Neuronal stem cell (in vitro differentiated cells): ENCODE results near the gene GRIP1.
A peak's percentile ranks its signal among the peaks of the same experiment; 100 is the strongest.

ENCODE experiments used
- DNase-seq: peaks from one replicate; pipeline ENCODE4 v3.0.0-alpha.2; 2013; ENCODE audit warnings: low spot score
- H2AFZ ChIP-seq: one replicate; pipeline ENCODE4 v1.6.1; 2013; ENCODE audit warnings: mild to moderate bottlenecking, low read length, inconsistent platforms
- H2AK5ac ChIP-seq: 2 replicates; pipeline ENCODE4 v1.6.1; 2013; ENCODE audit warnings: low read depth, mild to moderate bottlenecking, inconsistent platforms, low read length, moderate library complexity, mixed read lengths
- H2BK120ac ChIP-seq: 2 replicates; pipeline ENCODE4 v1.6.1; 2013; ENCODE audit warnings: low read depth, mild to moderate bottlenecking, inconsistent platforms, low read length, moderate library complexity, mixed read lengths
- H2BK12ac ChIP-seq: one replicate; pipeline ENCODE4 v1.6.1; 2013; ENCODE audit warnings: low read length, inconsistent platforms
- H2BK15ac ChIP-seq: 2 replicates; pipeline ENCODE4 v1.6.1; 2013; ENCODE audit warnings: mild to moderate bottlenecking, low read length, inconsistent platforms, mixed read lengths
- H2BK5ac ChIP-seq: one replicate; pipeline ENCODE4 v1.6.1; 2013; ENCODE audit warnings: inconsistent platforms, mild to moderate bottlenecking, low read length, moderate library complexity
- H3K14ac ChIP-seq: one replicate; pipeline ENCODE4 v1.6.1; 2013; ENCODE audit warnings: low read length, inconsistent platforms
- H3K18ac ChIP-seq: 2 replicates; pipeline ENCODE4 v1.6.1; 2013; ENCODE audit warnings: low read length, inconsistent platforms
- H3K23ac ChIP-seq: 2 replicates; pipeline ENCODE4 v1.6.1; 2013; ENCODE audit warnings: low read depth, mild to moderate bottlenecking, mixed read lengths, low read length, inconsistent platforms; ENCODE audit not compliant: poor library complexity
- H3K27ac ChIP-seq: replicated peaks from 3 replicates; pipeline ENCODE4 v1.5.1; 2013; ENCODE audit warnings: low read length, inconsistent platforms
- H3K27me3 ChIP-seq, 3 experiments: 2 replicates each; pipeline ENCODE4 v1.6.1; 2013; ENCODE audit warnings: low read length in 3 of 3, mild to moderate bottlenecking in 2 of 3, inconsistent platforms in 1 of 3, low read depth in 1 of 3, mixed read lengths in 1 of 3, moderate library complexity in 1 of 3; ENCODE audit not compliant: control insufficient read depth in 3 of 3, insufficient read depth in 3 of 3
- H3K36me3 ChIP-seq, 2 donors: replicated peaks in 1 of 2; 2 replicates each; pipeline ENCODE4 v1.6.1; 2013; ENCODE audit warnings: low read length in 2 of 2; ENCODE audit not compliant: control insufficient read depth in 2 of 2, insufficient read depth in 2 of 2
- H3K4ac ChIP-seq: 2 replicates; pipeline ENCODE4 v1.6.1; 2013; ENCODE audit warnings: inconsistent platforms, mild to moderate bottlenecking, low read length, moderate library complexity
- H3K4me1 ChIP-seq, 2 donors: 1 replicate in 1 of 2; 2 replicates in 1 of 2; pipeline ENCODE4 v1.6.1; 2013; ENCODE audit warnings: low read length in 2 of 2, low read depth in 1 of 2; ENCODE audit not compliant: control insufficient read depth in 2 of 2, insufficient read depth in 1 of 2
- H3K4me2 ChIP-seq: one replicate; pipeline ENCODE4 v1.6.1; 2013; ENCODE audit warnings: mild to moderate bottlenecking, low read length, inconsistent platforms; ENCODE audit not compliant: insufficient read depth, poor library complexity, severe bottlenecking
- H3K4me3 ChIP-seq, 2 donors: 2 replicates each; pipeline ENCODE4 v1.5.1; 2013; ENCODE audit warnings: low read length in 2 of 2, mild to moderate bottlenecking in 2 of 2, inconsistent platforms in 1 of 2, moderate library complexity in 1 of 2
- H3K79me1 ChIP-seq: one replicate; pipeline ENCODE4 v1.6.1; 2013; ENCODE audit warnings: low read depth, mild to moderate bottlenecking, inconsistent platforms, low read length, moderate library complexity
- H3K9ac ChIP-seq: one replicate; pipeline ENCODE4 v1.6.1; 2013; ENCODE audit warnings: mild to moderate bottlenecking, low read depth, low read length, inconsistent platforms; ENCODE audit not compliant: poor library complexity
- H3K9me3 ChIP-seq, 2 donors: replicated peaks in 1 of 2; 2 replicates each; pipeline versions ENCODE3 to v1.6.1; 2013; ENCODE audit warnings: low read length in 2 of 2, mild to moderate bottlenecking in 2 of 2, inconsistent platforms in 1 of 2, low read depth in 1 of 2, mixed read lengths in 1 of 2, moderate library complexity in 1 of 2; ENCODE audit not compliant: control insufficient read depth in 2 of 2, insufficient read depth in 1 of 2
- H4K8ac ChIP-seq: one replicate; pipeline ENCODE4 v1.6.1; 2013; ENCODE audit warnings: low read depth, mild to moderate bottlenecking, inconsistent platforms, low read length, moderate library complexity
- H4K91ac ChIP-seq: one replicate; pipeline ENCODE4 v1.6.1; 2013; ENCODE audit warnings: low read length, low read depth, mild to moderate bottlenecking, inconsistent platforms; ENCODE audit not compliant: poor library complexity
- WGBS, 2 donors: extraction: QIAGEN DNeasy Blood & Tissue Kit; methylation state at CpG; one replicate each; pipeline ENCODE4 v1.1.7; 2013; ENCODE audit warnings: missing lambda C conversion rate in 2 of 2, mixed read lengths in 1 of 2; ENCODE audit not compliant: insufficient read length in 2 of 2, insufficient replicate concordance in 1 of 2; ENCODE audit errors: extremely low coverage in 2 of 2; 5-methylcytosine and 5-hydroxymethylcytosine counted together

GRIP1 gene

GRCh38 chr12:66637699-66638301, 41.1 kb downstream of the GRIP1 start:
- Histone ChIP-seq H3K23ac (no peak overlapping the region), H3K4me3 (no peak overlapping the region), H3K9me3 (no peaks in the 10 kb centered on the region), H2BK12ac (no peak overlapping the region), H2BK5ac (no peak overlapping the region), H3K36me3 (no peaks in the 10 kb centered on the region), H4K91ac (no peak overlapping the region), H3K27me3 (no peaks in the 10 kb centered on the region), H3K18ac (no peak overlapping the region), H3K79me1 (peaks cover 2% of the 10 kb centered on the region), H2AK5ac (no peak overlapping the region), H2BK120ac (no peak overlapping the region), H2AFZ (no peak overlapping the region), H3K4me2 (no peak overlapping the region), H3K27ac (no peak overlapping the region), H3K14ac (no peak overlapping the region), H3K9ac (no peak overlapping the region), H3K4me1 (peaks cover 3 to 7% of the 10 kb centered on the region in 2 donors), H2BK15ac (no peak overlapping the region), H3K4ac (no peak overlapping the region), H4K8ac (no peak overlapping the region)
- DNase-seq, result no peak
- no CpG with 5 or more reads among the region's 3 CpGs for WGBS, 2 donors

DNA sequence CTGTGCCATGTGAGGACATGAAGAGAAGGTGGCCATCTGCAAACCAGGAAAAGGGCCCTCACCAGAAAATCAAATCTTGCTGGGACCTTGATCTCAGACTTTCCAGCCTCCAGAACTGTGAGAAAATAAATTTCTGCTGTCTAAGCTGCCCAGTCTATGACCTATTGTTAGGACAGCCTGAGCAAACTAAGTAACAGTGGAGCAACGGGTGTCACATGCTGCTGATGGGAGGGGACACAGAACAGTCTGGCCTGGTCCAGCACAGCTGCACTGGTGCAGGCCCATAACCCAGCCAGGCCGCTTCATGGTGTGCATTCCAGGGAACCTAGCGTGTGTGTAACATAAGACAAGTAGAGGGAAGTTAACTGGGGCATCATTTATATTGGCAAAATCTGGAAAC, 42.1 kb downstream of the GRIP1 start:
- H2BK12ac ChIP-seq, result no peak overlapping the region
- no peaks in the 10 kb centered on the region for H3K36me3 ChIP-seq
- no peak overlapping the region for H3K27ac ChIP-seq
- no peak overlapping the region for H3K9ac ChIP-seq
- peaks cover 2% of the 10 kb centered on the region for H3K79me1 ChIP-seq
- H2AK5ac ChIP-seq, result no peak overlapping the region
- H3K4me2 ChIP-seq, result no peak overlapping the region
- H2BK120ac ChIP-seq, result no peak overlapping the region
- no peak overlapping the region for H4K8ac ChIP-seq
- no peak overlapping the region for H2BK15ac ChIP-seq
- no peak overlapping the region for H3K14ac ChIP-seq
- DNase-seq, result no peak
- WGBS, 2 donors, result no CpG with 5 or more reads among the region's 3 CpGs
- H2BK5ac ChIP-seq, result no peak overlapping the region
- H2AFZ ChIP-seq, result peak overlapping the region; percentile 50
- no peak overlapping the region for H4K91ac ChIP-seq
- no peak overlapping the region for H3K4ac ChIP-seq
- peaks cover 3 to 7% of the 10 kb centered on the region in 2 donors for H3K4me1 ChIP-seq
- H3K23ac ChIP-seq, result no peak overlapping the region
- H3K27me3 ChIP-seq, result no peaks in the 10 kb centered on the region
- no peak overlapping the region for H3K4me3 ChIP-seq
- no peaks in the 10 kb centered on the region for H3K9me3 ChIP-seq
- H3K18ac ChIP-seq, result no peak overlapping the region

DNA sequence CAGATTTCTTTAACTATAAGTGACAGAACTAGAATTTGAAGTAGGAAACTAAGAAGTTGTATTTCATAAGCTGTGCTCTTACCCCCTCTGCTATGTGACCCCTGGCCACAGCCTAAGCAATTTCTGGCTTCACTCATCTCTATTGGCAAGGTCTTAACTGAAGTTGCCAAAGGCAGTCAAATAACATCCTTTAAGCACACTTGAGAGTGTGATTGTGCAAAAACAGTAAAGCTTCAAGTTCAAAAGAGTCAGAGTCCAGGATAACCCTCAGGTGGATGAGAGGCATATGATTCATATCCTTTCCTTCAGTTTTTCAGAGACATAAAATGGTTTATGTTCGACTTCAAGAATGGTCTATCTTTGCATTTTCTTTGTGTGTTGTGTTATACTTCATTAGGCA, 45.2 kb downstream of the GRIP1 start:
- Histone ChIP-seq H3K4me1 (peaks cover 3 to 5% of the 10 kb centered on the region in 2 donors), H2BK15ac (no peak overlapping the region), H3K4me2 (no peak overlapping the region), H3K14ac (no peak overlapping the region), H2BK5ac (no peak overlapping the region), H4K8ac (no peak overlapping the region), H3K27me3 (no peaks in the 10 kb centered on the region), H3K9me3 (no peaks in the 10 kb centered on the region), H3K79me1 (peaks cover 2% of the 10 kb centered on the region), H4K91ac (no peak overlapping the region), H2BK120ac (no peak overlapping the region), H3K4ac (no peak overlapping the region), H3K18ac (no peak overlapping the region), H2AK5ac (no peak overlapping the region), H2AFZ (no peak overlapping the region), H3K27ac (no peak overlapping the region), H3K9ac (no peak overlapping the region), H2BK12ac (no peak overlapping the region), H3K36me3 (no peaks in the 10 kb centered on the region), H3K4me3 (no peak overlapping the region), H3K23ac (no peak overlapping the region)
- WGBS, 2 donors, result no CpG with 5 or more reads among the region's 1 CpG
- DNase-seq, result no peak

- H2AK5ac ChIP-seq, result no peak overlapping the region
- no peak overlapping the region for H4K8ac ChIP-seq
- no peak overlapping the region for H3K4me2 ChIP-seq
- no CpG with 5 or more reads among the region's 5 CpGs for WGBS, 2 donors
- H3K23ac ChIP-seq, result no peak overlapping the region
- H2BK5ac ChIP-seq, result no peak overlapping the region
- H3K18ac ChIP-seq, result no peak overlapping the region
- H3K4me3 ChIP-seq, result no peak overlapping the region
- no peak overlapping the region for H3K14ac ChIP-seq
- no peak overlapping the region for H3K27ac ChIP-seq
- no peak overlapping the region for H3K4ac ChIP-seq
- H3K9ac ChIP-seq, result no peak overlapping the region
- H3K36me3 ChIP-seq, result no peaks in the 10 kb centered on the region
- no peak overlapping the region for H2BK12ac ChIP-seq
- H3K9me3 ChIP-seq, result no peaks in the 10 kb centered on the region
- H2BK120ac ChIP-seq, result no peak overlapping the region
- DNase-seq, result no peak
- no peaks in the 10 kb centered on the region for H3K79me1 ChIP-seq
- no peak overlapping the region for H4K91ac ChIP-seq
- no peaks in the 10 kb centered on the region for H3K27me3 ChIP-seq
- H2AFZ ChIP-seq, result no peak overlapping the region
- H2BK15ac ChIP-seq, result no peak overlapping the region
- H3K4me1 ChIP-seq, result peaks cover 0 to 10% of the 10 kb centered on the region in 2 donors
These were observed 49.6 kb downstream of the GRIP1 start for GRCh38 chr12:66629138-66629870.
